Mesothelial cell of epicardium (in vitro differentiated cells): Measurements from ENCODE around the gene PIM1. TPM values are rescaled to one million over a fixed set of nuclear protein-coding genes. Genes with fewer than 3 reads are reported as not detected.

Experiments used
- DNase-seq, 2 experiments: peaks; one replicate each; pipeline ENCODE4 v3.0.0; 2021; ENCODE audit warnings: low spot score in 2 of 2; ENCODE audit not compliant: unreplicated experiment in 2 of 2
- H3K27ac Mint-ChIP-seq: 2 replicates; pipeline ENCODE4 v1.8.0; 2021; ENCODE audit warnings: mixed read lengths
- H3K27me3 Mint-ChIP-seq: 2 replicates; pipeline ENCODE4 v1.8.0; 2021; ENCODE audit warnings: low read depth, mixed read lengths
- H3K36me3 Mint-ChIP-seq: 2 replicates; pipeline ENCODE4 v1.8.0; 2021; ENCODE audit warnings: mixed read lengths
- H3K4me1 Mint-ChIP-seq: 2 replicates; pipeline ENCODE4 v1.8.0; 2021; ENCODE audit warnings: mixed read lengths
- H3K4me3 Mint-ChIP-seq: 2 replicates; pipeline ENCODE4 v1.8.0; 2021; ENCODE audit warnings: mild to moderate bottlenecking, moderate library complexity, mixed read lengths
- H3K9me3 Mint-ChIP-seq: 2 replicates; pipeline ENCODE4 v1.8.0; 2021; ENCODE audit warnings: mixed read lengths
- CTCF ChIP-seq: fragments of 200-600 bp; sonication (generic); IDR thresholded peaks from one replicate; pipeline ENCODE4 v1.5.0; 2021; ENCODE audit warnings: antibody characterized with exemption; ENCODE audit not compliant: unreplicated experiment
- total RNA-seq: library from RNA; stranded (reverse); gene quantifications from 3 replicates; pipeline ENCODE4 v1.2.1, GENCODE V29; 2021

Gene PIM1
- total RNA-seq, 1 donor from 2014 or later = 26.2 TPM

GRCh38 chr6:37149745-37150144 is 20.2 kb upstream of the PIM1 start:
- no peak for TF ChIP-seq CTCF
- no peak for DNase-seq
- Mint-ChIP-seq H3K4me1 (peaks cover 8% of the 10 kb centered on the region), H3K36me3 (no peaks in the 10 kb centered on the region), H3K27ac (no peak overlapping the region), H3K9me3 (no peaks in the 10 kb centered on the region), H3K27me3 (no peaks in the 10 kb centered on the region), H3K4me3 (no peak overlapping the region)

- H3K4me3 Mint-ChIP-seq = no peak overlapping the region
- H3K27ac Mint-ChIP-seq = no peak overlapping the region
- no peak for TF ChIP-seq CTCF
- peaks cover 7% of the 10 kb centered on the region for H3K4me1 Mint-ChIP-seq
- no peak for DNase-seq
- H3K36me3 Mint-ChIP-seq = no peaks in the 10 kb centered on the region
- H3K27me3 Mint-ChIP-seq = no peaks in the 10 kb centered on the region
- H3K9me3 Mint-ChIP-seq = no peaks in the 10 kb centered on the region
Observed at GRCh38 chr6:37150314-37150713, 19.6 kb upstream of the PIM1 start.

- Mint-ChIP-seq H3K9me3 (no peaks in the 10 kb centered on the region), H3K4me1 (peaks cover 3% of the 10 kb centered on the region), H3K27ac (peak overlapping the region; percentile 7), H3K4me3 (no peak overlapping the region), H3K36me3 (no peaks in the 10 kb centered on the region), H3K27me3 (no peaks in the 10 kb centered on the region)
- DNase-seq = no peak
- TF ChIP-seq CTCF = no peak
Observed at GRCh38 chr6:37155394-37156312, 14.3 kb upstream of the PIM1 start.

GRCh38 chr6:37158508-37158907 is 11.4 kb upstream of the PIM1 start:
- no peak overlapping the region for H3K4me3 Mint-ChIP-seq
- H3K9me3 Mint-ChIP-seq = no peaks in the 10 kb centered on the region
- H3K4me1 Mint-ChIP-seq = peaks cover 9% of the 10 kb centered on the region
- no peak overlapping the region for H3K27ac Mint-ChIP-seq
- no peaks in the 10 kb centered on the region for H3K36me3 Mint-ChIP-seq
- H3K27me3 Mint-ChIP-seq = no peaks in the 10 kb centered on the region
- DNase-seq = no peak
- TF ChIP-seq CTCF = no peak

GRCh38 chr6:37160922-37161778 is 8.8 kb upstream of the PIM1 start:
- Mint-ChIP-seq H3K9me3 (no peaks in the 10 kb centered on the region), H3K36me3 (no peaks in the 10 kb centered on the region), H3K4me1 (peaks cover 9% of the 10 kb centered on the region), H3K4me3 (no peak overlapping the region), H3K27me3 (no peaks in the 10 kb centered on the region), H3K27ac (peak overlapping the region; percentile 17)
- DNase-seq = no peak
- TF ChIP-seq CTCF = no peak
